GM12874 (cell line): Measurements from ENCODE around the gene ORC6.

Source experiments
- TF ChIP-seq, protein P1 (sequence below): IDR thresholded peaks from 2 replicates; pipeline ENCODE4 v1.5.1; 2011; ENCODE audit warnings: low read depth, mild to moderate bottlenecking, control low read depth, low read length, moderate library complexity; ENCODE audit not compliant: insufficient read depth

ORC6 gene, protein sequence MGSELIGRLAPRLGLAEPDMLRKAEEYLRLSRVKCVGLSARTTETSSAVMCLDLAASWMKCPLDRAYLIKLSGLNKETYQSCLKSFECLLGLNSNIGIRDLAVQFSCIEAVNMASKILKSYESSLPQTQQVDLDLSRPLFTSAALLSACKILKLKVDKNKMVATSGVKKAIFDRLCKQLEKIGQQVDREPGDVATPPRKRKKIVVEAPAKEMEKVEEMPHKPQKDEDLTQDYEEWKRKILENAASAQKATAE

DNA sequence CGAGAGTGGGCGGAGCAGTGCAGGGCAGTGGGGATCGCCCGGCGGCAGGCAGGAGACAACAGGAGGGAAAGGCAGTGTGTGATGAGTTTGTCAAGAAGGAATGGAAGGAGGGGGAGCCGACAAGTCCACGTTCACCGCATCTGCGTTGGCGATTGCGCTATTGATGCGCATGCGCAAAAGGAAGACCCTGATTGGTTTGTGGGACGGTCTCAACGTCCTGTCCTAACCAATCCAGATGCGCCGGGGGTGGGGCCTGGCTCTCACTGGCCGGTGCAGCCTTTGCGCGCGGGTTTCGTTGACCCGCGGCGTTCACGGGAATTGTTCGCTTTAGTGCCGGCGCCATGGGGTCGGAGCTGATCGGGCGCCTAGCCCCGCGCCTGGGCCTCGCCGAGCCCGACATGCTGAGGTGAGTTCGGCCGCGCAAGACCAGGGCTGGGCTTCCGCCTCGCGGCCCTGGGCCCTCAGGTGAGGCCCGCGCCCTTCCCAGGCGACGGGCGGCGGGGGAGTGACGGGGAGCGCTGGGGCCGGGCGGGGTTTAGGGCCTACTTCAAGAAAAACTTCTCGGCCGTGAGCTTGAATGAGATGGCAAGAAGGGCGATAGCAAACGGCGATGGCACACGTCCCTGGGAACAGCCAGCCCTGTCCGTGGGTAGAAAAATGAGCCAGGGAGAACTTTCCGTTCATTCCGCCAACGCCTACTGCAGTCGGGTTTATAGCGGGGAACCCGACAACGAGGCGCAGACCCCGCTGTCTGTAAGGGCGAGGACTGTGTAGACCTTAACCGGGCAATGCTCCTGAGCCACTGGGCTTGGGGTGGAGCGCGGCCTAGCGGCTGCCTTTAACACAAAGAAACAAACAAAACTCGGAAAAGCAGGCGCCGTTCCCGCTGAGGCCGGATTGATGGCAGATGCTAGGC lies at the start of gene ORC6:
TSS of gene ORC6 (plus strand) at position 295 of the 916 bp plus-strand sequence. CDS start at position 342, 47 bp downstream.
- TF ChIP-seq, protein P1, sequence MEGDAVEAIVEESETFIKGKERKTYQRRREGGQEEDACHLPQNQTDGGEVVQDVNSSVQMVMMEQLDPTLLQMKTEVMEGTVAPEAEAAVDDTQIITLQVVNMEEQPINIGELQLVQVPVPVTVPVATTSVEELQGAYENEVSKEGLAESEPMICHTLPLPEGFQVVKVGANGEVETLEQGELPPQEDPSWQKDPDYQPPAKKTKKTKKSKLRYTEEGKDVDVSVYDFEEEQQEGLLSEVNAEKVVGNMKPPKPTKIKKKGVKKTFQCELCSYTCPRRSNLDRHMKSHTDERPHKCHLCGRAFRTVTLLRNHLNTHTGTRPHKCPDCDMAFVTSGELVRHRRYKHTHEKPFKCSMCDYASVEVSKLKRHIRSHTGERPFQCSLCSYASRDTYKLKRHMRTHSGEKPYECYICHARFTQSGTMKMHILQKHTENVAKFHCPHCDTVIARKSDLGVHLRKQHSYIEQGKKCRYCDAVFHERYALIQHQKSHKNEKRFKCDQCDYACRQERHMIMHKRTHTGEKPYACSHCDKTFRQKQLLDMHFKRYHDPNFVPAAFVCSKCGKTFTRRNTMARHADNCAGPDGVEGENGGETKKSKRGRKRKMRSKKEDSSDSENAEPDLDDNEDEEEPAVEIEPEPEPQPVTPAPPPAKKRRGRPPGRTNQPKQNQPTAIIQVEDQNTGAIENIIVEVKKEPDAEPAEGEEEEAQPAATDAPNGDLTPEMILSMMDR = peak; percentile 74

DNA sequence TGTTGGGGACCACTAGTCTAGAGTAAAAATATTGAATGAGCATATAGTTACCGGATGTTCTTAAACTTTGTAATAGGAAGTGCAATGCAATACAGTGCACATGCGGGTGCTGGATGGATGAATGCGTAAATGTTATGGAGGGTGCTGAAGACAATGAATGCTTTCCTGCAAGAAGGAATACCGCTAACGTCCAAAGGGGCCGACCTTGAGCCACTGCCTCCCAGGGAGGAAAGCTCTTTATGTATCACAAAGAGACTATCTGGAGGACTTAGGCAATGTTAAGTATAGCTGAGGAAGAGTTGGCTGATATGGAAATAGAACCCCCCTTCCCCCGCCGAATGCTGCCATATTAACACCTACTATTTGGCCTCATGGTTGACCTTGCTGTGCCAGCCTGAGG lies 40.8 kb upstream of the ORC6 start:
- TF ChIP-seq, protein P1 = no peak

DNA sequence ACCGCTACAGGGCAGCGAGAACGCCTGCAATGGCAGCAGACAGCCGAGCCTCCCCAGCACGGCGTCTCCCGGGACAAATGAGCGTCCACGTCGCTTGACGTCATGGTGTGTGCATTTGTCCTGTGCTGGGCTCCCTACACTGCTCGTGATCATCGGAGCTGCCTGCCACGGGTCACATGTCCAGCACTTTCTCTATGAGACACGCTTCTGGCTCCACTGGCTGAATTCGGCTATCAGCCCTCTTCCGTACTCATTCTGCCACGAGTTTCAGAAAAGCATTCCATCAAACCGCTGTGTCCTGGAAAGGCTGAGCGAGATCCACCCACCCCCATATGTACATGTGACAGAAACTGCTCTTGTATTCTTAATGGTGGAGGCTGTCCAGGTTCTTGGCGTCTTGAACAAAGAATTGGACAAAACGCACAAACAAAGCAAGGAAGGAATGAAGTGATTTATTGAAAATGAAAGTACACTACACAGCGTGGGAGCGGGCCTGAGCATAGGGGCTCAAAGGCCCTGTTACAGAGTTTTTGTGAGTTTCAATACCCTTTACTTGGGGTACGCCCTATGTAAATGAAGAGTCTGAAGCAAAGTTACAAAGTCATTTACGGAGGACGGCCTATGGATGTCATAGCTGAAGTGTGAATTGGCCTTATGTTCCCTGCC lies 39.7 kb upstream of the ORC6 start:
- TF ChIP-seq, protein P1 = no peak

DNA sequence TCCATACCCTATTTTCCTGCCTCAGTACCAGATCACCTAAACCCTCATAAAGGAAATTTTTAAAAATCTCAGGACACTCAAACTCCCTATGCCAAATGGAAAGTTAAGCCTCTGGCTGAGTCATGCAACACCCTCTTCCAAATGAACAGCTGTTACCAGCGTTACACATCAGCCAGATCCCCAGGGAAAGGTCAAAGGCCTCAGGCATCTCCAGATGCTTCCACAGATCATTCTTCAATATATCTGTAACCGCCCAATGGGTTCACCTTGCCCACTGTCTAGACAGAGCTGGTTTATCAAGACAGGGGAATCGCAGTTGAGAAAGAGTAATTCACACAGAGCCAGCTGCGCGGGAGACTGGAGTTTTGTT lies 39.2 kb upstream of the ORC6 start:
- TF ChIP-seq, protein P1 = no peak

DNA sequence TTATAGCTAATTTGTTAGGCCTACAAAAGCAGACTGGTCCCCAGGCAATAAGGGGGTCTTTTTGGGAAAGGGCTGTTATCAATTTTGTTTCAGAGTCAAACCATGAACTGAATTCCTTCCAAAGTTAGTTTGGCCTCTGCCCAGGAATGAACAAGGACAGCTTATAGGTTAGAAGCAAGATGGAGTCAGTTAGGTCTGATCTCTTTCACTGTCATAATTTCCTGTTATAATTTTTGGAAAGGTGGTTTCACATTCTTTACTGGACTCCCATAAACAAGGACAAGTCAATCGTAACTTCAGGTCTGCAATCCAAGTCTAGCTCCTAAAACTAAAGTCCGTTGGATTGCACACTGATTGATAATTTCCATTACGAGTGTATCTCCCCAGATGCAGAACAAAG lies 38.2 kb upstream of the ORC6 start:
- TF ChIP-seq, protein P1 = no peak

DNA sequence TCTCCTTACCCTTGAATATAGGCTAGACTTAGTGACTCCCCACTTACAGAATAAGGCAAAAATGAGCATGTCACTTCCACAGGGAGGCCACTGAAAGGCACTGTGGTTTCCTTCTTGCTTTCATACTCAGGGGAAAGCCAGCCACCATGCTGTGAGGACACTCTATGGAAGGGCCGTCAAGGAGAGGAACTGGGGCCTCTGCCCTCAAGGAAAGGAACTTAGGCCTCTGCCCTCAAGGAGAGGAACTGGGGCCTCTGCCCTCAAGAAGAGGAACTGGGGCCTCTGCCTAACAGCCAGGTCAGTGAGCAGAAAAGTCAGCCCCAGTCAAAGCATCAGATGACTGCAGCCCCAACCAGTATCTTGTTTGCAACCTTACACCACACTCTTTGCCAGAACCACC lies 30.5 kb upstream of the ORC6 start:
- TF ChIP-seq, protein P1 = no peak

DNA sequence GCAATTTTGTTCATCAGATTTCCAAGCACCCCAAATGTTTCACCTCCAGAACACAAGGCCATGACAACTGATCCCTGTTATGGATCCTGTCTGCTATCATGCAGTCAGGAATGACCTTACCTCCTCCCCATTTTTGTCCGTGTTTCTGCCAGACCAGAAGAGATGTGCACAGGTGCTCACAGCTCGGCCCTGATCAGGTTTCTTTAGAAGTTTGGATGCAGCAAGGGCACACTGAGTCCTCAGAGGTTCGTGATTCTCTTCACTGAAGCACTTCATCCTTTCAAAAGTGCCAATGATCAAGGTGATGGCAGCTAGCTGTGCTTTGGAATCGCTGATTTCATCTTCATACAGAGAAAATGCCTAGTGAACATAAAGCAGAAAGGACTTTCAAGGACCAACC lies 27.3 kb upstream of the ORC6 start:
- TF ChIP-seq, protein P1 = no peak
